HepG2 (cell line): ENCODE data around the gene THSD4.

ENCODE experiments used
- ATM ChIP-seq: fragments of 450-650 bp; IDR thresholded peaks from 2 replicates; pipeline ENCODE4 v1.7.1; 2017; ENCODE audit warnings: mild to moderate bottlenecking, borderline replicate concordance
- SNAPC2 ChIP-seq: sonication (generic); formaldehyde crosslinking; IDR thresholded peaks from 2 replicates; pipeline ENCODE4 v1.8.1; 2022; ENCODE audit warnings: mild to moderate bottlenecking, missing genetic modification reagents
- TCF7L2 ChIP-seq: IDR thresholded peaks from 2 replicates; pipeline ENCODE4 v1.6.1; 2011; ENCODE audit warnings: mild to moderate bottlenecking, low read depth, low read length, moderate library complexity
- TOE1 ChIP-seq: sonication (generic); formaldehyde crosslinking; IDR thresholded peaks from 2 replicates; pipeline ENCODE4 v1.4.0; 2020; ENCODE audit warnings: mild to moderate bottlenecking, missing genetic modification reagents
- ZNF180 ChIP-seq: sonication (generic); formaldehyde crosslinking; IDR thresholded peaks from 2 replicates; pipeline ENCODE4 v1.4.0; 2020; ENCODE audit warnings: low read depth, missing genetic modification reagents, borderline replicate concordance
- ZNF768 ChIP-seq: sonication (generic); formaldehyde crosslinking; IDR thresholded peaks from 2 replicates; pipeline ENCODE4 v1.4.0; 2020; ENCODE audit warnings: missing genetic modification reagents
- TF ChIP-seq, protein P1 (sequence below): sonication (generic); formaldehyde crosslinking; IDR thresholded peaks from 2 replicates; pipeline ENCODE4 v1.4.0; 2020; ENCODE audit warnings: missing genetic modification reagents
- TF ChIP-seq, protein P2 (sequence below): sonication (generic); formaldehyde crosslinking; IDR thresholded peaks from 2 replicates; pipeline ENCODE4 v1.4.0; 2020; ENCODE audit warnings: missing genetic modification reagents

DNA sequence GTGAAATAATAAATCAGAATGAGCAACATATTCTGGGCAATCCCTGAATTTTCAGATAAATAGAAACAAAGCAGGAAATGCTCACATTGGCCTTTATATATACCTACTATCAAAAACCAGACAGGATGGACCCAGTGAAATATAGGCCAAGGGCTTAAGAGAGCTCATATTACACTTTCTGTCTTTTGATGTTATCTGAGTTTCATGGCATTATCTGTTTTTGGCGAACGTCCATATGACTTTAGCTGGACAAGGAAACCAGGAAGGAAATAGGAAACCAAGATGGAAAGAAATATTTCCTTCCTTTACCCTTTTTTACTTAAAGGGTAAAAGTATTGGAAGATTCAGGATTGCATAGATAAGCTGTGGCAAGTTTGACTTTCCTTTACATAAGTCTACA lies 274.8 kb downstream of the THSD4 start:
- TF ChIP-seq ATM: no peak
- TF ChIP-seq SNAPC2 (CRISPR knock-in tag): no peak
- TF ChIP-seq TCF7L2: no peak
- no peak for TF ChIP-seq ZNF180 (CRISPR knock-in tag)
- TF ChIP-seq TOE1 (CRISPR knock-in tag): no peak
- TF ChIP-seq ZNF768 (CRISPR knock-in tag): no peak
- TF ChIP-seq, protein P1, sequence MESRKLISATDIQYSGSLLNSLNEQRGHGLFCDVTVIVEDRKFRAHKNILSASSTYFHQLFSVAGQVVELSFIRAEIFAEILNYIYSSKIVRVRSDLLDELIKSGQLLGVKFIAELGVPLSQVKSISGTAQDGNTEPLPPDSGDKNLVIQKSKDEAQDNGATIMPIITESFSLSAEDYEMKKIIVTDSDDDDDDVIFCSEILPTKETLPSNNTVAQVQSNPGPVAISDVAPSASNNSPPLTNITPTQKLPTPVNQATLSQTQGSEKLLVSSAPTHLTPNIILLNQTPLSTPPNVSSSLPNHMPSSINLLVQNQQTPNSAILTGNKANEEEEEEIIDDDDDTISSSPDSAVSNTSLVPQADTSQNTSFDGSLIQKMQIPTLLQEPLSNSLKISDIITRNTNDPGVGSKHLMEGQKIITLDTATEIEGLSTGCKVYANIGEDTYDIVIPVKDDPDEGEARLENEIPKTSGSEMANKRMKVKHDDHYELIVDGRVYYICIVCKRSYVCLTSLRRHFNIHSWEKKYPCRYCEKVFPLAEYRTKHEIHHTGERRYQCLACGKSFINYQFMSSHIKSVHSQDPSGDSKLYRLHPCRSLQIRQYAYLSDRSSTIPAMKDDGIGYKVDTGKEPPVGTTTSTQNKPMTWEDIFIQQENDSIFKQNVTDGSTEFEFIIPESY: no peak
- TF ChIP-seq, protein P2, sequence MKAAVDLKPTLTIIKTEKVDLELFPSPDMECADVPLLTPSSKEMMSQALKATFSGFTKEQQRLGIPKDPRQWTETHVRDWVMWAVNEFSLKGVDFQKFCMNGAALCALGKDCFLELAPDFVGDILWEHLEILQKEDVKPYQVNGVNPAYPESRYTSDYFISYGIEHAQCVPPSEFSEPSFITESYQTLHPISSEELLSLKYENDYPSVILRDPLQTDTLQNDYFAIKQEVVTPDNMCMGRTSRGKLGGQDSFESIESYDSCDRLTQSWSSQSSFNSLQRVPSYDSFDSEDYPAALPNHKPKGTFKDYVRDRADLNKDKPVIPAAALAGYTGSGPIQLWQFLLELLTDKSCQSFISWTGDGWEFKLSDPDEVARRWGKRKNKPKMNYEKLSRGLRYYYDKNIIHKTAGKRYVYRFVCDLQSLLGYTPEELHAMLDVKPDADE (CRISPR knock-in tag): no peak
